Stimulated activated CD4-positive, alpha-beta T cell treated with anti-CD3 and anti-CD28 coated beads, Interleukin-4, amount 100 ng/mL, for 1 hour (primary cell): ENCODE data around the gene NARF.

Source experiments
- DNase-seq: peaks from one replicate; pipeline ENCODE4 v3.0.0-alpha.2; 2020

Gene NARF

DNA sequence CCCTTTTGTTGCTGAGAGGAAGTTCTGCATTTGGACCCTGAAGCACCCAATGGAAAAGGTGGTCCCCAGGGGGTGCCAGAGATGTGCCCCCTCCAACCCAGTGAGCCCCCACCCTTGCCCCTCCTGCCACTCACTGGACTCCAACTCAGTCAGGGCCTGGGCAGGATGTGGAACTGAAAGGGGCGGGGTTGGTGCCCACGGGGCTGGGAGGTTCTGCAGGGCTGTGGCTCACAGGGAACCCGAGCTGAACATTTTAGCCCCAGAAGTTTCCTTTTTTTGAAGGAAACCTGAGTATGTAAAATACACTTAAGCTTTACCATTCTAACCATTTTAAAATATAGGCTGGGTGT, 24.4 kb upstream of the NARF start:
- no peak for DNase-seq

DNA sequence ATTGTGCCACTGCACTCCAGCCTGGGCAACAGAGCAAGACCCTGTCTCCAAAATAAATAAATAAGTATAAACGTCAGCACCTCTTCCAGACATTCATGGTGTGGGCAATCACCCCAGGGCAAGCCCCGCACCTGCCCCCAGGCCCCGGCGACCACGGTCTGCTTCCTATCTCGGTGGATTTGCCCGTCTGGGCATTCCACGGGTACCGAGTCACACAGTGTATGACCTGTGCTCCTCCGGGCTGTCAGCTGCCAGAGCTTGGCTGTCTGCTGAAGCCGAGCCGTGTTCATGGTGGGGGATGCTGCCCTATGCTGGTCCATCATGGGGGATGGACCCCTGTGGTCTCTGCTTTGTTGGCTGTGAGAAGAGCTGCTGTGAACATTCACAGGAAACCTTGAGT, 23.4 kb upstream of the NARF start:
- DNase-seq: no peak

DNA sequence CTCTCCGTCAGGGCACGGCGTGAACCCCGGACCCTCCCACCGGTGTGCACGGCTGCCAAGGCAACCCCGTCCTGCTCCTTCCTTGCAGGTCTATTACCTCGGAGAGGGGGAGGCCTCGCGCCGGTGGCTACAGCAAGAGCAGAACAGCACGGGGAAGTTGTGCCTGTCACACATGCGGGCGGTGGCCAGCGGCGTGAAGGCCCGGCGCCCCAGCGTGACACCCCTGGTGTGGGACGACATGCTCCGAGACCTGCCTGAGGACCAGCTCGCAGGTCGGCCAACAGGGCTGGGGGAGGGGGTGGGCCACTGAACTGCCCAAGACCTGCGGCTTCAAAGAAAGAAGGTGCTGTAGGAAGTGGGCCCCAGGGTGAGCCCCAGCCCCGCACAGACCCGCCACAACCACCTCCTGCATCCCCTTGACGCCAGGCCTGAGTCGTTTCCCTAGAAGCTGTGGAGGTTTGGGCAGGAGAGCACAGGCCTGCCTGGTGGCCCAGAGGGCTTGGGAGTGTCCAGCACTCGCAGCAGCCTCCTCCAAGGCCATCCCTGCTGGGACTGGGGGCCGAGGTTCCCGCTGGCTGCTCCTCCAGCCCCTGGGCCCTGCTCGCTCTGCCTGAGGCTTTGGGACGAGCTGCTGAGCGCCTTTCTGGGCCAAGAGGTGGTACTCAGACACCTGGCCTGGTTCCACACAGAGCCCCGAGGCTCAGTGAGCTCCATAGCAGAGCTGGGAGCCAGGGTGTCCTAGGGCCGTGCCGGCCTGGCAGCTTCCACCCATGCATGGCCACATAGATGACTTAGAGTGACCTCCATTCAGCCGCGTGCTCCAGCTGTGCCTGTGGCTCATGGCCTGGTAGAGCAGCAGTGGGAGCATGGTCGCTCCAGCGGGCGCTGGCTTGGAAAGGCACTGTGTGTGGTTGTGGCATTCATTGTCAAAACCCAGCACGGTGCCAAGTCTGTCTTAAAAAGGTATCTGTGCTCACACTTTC, 22.6 kb upstream of the NARF start:
- DNase-seq: no peak

DNA sequence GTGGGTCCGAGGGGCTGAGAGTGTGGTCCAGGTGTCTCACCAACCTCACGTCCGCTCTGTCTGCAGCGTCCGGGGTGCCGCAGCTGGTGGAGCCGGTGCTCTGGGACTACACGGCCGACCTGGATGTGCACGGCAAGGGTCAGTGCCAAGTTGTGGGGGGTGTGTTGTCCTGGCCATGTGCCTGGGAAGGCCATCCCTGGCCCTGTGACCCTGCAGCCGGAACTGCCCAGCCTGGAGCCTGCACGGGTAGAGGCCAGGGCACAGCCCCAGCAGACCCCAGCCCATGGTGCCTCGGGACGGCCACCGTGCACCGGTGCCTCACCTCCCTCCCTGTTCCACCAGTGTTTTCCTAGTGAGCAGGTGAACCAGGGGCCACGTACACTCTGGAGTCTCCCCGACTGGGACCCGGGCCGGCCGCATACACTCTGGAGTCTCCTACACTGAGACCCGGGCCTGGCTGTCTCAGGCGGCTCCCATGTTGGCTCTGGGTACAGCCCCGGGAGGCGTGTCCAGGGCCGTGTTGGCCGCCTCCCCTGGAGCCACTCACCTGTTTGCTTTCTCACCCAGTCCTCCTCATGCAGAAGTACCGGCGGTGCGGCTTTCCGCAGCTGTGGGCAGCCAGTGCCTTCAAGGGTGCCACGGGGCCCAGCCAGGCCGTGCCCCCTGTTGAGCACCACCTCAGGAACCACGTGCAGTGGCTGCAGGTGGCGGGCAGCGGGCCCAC, 21.8 kb upstream of the NARF start:
- DNase-seq: no peak

DNA sequence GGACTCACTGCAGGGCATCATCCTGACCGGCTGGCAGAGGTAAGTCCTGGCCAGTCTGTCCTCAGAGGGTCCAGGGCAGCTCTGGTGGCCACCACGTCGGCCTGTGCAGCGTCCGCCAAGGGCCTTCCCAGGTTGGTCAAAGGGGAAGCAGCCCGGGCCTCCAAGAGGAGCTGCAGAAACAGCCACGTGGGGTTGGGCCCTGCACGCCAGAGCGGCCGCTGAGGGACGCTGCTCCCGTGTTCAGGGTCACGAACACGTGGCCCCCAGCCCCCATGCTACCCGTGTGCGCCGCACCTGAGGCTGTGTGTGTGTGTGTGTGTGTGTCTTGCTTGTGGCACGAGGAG, 21.2 kb upstream of the NARF start:
- no peak for DNase-seq

DNA sequence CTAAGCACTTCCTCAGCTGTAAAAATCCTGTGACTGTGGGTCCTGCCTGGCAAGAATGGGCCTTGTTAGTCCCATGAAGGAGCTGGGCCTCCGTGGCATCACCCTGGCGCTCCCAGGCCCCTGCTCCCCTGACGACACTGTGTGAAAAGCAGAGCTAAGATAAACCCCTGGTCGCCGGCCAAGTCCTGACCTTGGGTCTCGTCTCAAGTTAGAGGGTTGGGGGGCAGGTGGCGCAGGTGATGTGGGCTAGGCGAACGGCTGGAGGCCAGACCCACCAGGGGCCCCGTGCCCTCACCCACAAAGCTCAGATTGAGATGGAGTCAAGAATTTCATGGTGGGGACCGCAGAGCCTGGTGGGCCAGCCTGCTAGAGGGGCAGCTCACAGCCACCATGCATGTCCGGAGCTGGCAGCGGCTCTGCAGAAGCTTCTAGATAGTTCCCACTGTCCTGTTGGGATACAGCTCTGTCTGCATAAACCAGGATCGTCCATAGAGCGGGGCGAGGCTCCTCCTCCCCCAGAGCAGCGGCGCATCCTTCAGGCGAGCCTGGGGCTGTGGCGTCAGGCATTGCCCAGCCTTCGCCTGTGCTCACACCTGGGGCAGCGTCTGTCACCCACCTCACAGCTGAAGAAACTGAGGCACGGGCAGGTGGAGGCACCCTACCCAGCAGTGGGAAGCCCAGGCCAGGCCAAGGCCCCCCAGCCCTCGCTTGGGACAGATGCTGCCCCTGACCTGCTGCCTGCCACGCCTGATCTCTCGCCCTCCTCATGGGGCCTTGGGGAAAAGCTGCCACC, 19.9 kb upstream of the NARF start:
- no peak for DNase-seq

DNA sequence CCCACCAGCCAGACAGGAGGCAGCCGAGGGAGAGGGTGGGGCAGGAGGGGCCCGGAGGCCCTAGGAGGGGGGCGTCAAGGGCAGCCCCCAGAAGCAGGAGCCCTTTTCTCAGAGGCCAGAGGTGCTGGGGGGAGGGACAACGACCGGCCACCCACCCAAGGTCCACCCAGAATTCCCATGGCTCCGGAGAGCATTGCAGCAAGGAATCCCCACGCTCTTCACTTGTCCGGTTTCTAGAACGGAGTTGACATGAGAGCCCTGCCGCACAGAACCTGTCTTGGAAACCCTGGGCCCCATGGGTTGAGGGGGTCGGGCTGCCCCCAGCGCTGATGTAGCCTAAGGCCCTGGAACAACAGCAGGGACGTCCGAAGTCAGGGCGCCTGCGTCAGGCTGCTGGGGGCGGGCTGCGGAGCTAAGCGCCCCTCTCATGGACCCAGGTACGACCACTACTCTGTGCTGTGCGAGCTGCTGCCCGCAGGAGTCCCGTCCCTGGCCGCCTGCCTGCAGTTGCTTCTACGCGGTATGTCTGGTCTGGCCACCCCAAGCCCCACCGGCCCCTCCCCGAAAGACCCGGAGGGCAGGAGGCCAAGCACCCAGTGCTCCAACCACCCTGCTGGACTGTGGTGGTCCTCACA, 19.2 kb upstream of the NARF start:
- no peak for DNase-seq

DNA sequence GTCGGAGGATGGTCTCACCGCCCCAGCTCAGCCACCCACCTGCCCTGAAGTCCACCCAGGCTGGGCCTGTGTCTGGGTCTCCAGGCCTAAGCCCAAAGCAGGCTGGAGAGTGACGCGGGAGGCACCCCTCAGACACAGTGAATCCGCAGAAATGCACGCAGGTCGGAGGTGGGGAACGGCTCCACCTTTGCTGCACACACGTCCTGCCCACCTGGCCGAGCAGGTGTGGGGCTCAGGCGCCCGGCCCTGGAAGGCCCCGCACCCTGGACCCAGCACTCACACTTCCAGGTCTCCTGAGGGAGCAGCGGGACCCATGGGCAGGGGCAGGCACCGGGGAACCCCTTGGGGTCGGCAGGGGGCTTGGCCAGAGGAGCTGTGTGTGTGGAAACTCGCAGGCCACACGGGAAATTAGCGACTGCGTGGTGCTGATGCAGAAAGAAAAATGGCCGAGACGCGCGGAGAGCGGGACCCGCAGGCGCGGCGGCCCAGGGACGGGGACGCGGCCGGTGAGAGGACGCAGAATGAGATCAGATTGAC, 18.6 kb upstream of the NARF start:
- DNase-seq: no peak

DNA sequence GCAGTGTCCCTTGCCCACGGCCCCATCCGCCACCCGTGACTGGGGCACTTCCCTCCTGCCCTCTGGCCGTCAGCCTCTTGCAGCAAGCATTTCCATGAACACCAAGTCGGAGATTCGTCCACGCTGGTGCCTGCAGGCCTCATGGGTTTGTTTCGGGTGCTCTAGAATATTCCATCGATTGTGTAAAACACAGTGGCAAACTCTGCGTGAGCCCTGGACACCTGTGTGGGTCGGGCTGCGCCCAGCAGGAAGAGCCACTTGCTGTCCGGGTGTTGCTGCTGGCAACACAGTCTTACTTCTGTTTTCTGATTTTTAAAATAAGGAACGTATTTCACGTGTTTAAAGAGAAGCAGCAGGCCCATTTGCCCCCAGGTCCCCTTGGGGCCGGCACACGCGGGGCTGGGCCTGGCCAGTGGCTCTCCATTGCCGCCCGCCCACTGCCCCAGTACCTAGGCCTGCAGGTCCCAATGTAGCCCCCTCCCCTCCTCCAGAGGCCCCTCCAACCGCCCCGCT, 18.0 kb upstream of the NARF start:
- no peak for DNase-seq

DNA sequence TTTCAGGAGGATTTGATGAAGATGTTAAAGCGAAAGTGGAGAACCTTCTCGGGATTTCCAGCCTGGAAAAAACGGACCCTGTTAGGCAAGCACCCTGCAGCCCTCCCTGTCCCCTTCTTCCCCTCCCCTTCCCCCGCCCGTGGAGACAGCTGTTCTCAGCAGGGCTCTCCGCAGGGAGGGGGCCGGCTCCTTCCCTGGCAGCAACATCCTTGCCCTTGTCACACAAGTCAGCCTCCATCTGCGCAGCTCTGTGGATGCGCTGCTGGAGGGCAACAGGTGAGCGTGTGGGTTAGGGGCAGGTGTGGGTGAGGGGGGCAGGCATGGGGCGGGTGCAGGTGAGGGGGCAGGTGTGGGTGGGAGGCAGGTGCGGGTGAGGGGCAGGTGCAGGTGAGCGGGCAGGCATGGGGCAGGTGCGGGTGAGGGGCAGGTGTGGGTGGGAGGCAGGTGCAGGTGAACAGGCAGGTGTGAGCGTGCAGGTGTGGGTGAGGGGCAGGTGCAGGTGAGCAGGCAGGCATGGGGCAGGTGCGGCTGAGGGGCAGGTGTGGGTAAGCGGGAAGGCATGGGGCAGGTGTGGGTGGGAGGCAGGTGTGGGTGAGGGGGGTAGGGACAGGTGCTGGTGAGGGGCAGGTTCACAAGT, 17.4 kb upstream of the NARF start:
- no peak for DNase-seq

DNA sequence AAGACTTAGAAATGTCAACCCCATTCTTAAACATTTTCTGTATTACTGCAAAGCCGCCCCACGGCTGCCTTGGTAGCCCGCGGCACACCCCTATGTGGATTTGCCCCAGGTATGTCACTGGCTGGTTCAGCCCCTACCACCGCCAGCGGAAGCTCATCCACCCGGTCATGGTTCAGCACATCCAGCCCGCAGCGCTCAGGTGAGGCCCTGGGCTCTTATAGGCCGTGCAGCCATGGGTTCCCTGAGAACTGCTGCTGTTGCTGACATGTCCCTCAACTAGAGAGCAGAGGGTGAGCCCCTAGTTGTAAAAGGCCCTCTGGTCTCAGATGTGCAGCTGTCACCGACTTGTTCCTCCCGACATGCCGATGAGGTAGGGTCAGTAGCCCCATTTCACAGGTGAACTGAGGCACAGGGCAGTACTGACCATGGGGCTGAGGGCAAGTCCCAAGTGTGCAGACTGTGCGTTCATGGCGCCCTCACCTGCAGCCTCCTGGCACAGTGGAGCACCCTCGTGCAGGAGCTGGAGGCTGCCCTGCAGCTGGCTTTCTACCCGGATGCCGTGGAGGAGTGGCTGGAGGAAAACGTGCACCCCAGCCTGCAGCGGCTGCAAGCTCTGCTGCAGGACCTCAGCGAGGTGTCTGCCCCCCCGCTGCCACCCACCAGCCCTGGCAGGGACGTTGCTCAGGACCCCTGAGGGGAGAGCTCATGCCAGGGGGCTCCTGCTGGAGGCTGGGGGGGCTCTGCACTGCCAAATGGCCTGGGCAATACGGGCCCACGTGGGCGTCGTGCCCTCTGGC, 16.7 kb upstream of the NARF start:
- no peak for DNase-seq

DNA sequence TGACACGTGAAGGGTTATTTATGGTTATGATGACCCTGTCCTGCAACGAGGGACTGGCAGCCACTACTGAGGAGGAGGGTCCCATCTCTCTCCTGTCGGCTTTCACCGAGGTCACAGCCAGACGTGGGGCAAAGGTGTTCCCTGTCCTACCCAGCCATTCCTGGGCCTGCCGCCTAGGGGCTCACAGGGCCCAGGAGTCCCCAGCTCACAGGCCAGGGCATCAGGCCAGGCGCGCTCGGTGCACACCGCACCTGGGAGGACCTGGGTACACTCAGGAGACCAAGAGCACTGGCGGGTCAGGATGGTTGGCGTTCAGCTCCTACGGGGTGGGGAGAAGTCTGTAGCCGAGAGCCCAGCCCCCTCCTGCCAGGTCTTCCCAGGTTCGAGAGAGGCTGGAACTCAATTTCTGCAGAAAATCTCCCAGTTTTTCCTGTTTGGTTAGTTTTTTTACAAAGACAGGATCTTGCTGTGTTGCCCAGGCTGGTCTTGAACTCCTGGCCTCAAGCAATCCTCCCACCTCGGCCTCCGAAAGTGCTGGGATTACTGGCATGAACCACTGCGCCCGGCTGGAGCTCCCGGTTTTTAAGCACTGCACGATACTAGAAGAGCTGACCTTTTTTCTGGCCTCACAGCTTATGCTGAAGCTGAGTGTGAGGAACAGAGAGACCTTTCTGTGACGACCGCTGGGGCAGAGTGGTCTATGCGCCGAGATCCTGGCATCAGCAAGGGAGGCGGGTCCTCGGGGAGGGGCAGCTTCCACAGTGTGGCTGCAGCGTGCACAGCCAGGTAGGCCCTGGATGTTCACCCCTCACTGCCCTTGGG, 15.7 kb upstream of the NARF start:
- no peak for DNase-seq

DNA sequence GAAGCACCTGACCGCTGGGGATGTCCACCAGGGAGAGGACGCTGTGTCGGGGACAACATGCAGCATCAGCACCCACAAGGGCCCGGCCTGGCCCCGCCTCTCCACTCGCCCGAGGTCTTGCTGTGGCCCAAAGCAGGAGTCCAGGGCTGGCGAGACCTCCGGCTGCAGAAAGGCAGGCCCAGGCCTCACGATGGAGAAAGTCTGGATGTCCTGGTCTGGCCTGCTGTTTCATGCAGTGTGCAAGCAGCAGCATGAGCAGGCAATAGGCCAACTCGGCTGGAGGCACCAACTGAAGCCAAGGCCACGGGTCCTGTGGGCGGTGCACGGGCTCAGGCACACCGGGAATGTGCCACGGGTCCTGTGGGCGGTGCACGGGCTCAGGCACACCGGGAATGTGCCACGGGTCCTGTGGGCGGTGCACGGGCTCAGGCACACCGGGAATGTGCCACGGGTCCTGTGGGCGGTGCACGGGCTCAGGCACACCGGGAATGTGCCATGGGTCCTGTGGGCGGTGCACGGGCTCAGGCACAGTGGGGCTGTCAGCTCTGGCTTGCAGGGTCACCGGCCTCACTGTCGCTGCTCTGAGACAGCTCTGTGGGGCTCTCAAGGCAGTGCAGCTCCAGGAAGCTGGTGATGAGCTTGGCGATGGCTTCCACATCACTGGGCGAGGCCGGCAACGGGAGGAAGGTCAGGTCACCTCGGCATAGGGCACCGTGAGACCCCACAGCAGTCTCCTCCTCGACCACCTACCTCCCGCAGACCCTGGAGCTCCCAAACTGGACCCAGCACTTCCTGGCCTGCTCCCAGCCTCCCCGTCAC, 14.9 kb upstream of the NARF start:
- DNase-seq: no peak

DNA sequence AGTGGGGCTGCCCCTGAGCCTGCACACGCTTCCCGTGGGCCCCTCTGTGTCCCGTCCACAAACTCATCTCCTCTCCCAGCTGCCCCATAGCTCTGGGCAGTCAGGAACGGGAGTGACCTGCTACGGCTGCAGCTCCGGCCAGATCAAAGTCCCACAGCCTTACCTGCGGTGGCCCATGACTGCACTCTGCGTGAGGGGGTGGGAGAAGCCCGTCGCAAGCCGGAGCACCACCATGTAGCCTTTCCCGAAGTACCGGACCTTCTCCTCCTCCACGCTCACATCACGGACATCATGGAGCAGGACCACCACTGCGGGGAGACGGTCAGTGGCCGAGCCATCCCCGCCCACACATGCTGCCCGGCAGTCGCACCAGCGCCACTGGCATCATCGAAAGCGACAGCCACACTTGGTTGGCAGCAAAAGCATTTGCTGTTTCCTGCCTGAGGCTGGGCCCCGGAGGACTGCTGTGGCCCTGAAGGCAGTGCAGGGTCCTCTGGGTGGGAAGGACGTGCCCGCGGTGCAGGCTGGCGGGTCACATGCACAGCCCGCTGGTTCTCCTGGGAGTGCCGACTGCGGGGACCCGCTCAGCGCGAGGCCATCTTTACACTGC, 14.2 kb upstream of the NARF start:
- DNase-seq: no peak

DNA sequence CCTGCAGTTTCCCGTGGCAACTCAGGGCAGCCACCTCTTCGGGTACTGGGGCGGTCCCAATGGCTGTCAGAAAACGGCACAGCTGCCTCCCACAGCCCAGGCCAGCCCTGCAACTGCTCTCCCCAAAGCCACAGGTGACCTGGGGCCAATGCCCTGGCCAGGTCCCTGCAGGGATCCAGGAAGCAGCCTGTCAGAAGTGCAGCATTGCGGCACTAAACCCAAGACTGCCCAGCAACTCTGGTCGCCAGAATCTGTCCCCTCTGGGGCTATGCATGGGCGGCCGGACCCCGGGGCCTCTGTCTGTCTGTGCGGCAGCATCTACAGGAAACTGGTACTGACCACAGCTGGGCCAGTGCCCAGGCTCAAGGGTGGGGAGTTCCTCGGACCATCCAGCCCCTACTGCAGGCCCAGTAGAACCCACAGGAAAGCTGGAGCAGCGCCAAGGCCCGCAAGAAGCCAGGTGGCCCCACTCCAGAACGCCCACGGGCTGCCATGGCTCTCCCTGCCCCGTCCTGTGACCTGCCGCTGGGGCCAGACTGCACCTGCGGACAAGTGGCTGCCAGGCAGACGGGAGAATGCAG, 13.5 kb upstream of the NARF start:
- DNase-seq: no peak

DNA sequence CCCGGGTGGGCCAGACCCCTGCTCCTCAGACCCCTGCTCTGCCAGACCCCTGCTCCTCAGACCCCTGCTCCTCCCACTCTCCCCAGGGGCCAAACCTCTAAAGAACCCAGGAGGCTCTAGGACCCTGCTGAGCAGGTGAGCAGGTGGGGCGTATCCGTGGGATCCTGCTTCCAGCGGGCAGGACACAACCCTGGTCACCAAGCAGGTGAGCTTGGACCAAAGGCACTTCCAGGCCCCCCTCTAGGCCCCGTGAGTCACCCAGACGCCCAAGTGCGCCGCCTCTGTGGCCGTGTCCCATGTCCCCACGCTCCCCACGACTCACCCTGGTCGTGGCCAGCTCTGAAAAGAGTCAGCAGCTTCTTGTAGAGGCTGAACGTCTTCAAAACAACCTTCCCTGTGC, 13.0 kb upstream of the NARF start:
- no peak for DNase-seq

DNA sequence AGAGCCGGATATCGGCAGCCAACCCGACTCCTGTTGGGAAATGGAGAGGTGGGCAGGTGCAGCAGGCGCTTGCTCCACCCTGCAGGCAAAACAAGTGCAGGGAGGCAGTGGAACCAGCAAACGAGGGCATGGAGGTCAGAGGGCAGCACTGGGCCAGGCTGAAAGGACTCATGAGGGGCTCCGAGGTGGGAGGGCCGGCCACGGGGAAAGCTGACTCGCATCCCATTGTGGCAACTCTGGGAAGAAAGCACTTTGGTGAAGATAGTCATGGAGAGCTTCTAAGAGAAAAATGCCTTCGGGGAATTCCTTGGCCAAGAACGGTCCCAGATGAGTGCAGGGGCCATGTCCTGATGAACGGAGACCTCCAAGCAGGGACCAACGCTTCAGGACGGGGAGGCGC, 12.4 kb upstream of the NARF start:
- no peak for DNase-seq

DNA sequence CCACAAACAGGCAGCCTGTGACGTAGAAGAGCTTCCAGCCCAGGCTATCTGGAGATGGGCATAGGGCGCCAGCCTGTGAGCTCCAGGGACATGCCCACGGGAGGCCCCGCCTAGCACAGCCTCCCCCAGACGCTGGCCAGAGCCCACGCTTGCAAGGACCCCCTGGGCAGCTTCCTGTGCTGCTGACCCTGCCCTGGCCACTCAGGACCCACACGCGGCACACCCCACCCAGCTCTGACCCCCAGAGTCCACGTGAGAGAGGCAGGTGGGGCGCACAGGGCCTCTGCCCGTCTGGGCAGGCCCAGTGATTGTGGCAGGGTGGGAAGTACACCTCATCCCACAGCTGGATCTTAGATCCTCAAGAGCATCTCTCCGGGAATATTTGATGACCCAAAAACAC, 11.9 kb upstream of the NARF start:
- DNase-seq: no peak

DNA sequence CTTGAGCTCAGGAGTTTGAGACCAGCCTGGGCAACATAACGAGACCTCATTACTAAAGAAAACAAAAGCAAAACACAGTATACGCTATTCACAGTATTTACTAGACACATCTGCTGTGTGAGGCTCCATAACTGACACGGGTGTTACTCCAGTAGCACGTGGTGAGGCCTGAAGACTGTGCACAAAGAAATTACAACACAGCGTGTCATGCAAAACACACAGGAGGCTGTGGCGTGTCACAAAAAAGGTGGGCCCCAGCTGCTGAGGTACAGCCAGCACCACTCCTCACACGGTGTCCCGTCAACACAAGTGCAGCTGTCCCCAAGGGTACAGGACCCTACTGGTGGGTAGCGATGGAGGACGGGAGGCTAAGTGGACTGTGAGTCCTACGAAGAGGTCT, 10.7 kb upstream of the NARF start:
- no peak for DNase-seq
